ENCODE measurements around the gene MKS1.

DNA sequence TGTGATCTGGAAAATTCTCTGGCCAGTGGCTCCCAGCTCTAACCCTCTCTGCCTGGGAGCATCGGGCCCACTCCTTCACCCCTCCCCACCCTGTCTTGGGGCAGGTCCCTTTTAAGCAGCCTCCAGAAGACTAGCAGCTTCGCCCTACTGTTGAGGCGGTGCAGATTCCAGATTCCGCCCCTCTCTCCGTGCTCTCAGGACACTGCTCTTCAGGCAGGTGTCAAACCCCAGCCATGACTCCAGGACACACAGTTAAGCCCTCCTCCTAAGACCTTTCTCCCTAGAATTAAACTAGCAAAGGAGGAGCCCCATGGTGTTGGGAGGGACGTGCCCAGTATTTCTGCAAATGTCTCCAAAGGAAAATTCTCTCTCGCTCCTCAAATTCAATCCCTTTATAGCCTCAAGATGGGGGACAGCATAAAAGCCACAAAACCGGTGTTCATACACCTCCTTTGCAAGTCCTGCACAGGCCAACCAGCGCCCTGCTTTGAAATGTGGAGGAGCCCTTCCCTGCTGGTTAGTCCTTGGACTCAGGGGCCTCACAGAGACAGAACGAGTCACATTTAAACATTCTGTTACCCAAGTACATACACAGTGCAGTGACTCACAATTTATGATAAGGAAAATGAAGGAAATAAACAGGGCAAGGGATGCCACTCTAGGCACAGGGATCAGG, 26.5 kb upstream of the MKS1 start:
- TF ChIP-seq CTCF (IDR thresholded peaks at IDR 0.05), result no peak
- TF ChIP-seq, protein P1, sequence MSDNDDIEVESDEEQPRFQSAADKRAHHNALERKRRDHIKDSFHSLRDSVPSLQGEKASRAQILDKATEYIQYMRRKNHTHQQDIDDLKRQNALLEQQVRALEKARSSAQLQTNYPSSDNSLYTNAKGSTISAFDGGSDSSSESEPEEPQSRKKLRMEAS (IDR thresholded peaks at IDR 0.05), result no peak
- no peak for TF ChIP-seq POLR2A (IDR thresholded peaks at IDR 0.05; ENCODE audit: low read length)
- TF ChIP-seq SREBF2 (IDR thresholded peaks at IDR 0.05), result no peak
- TF ChIP-seq RCOR1 (IDR thresholded peaks at IDR 0.05; ENCODE audit: low read depth, low read length), result no peak
- TF ChIP-seq, protein P2, sequence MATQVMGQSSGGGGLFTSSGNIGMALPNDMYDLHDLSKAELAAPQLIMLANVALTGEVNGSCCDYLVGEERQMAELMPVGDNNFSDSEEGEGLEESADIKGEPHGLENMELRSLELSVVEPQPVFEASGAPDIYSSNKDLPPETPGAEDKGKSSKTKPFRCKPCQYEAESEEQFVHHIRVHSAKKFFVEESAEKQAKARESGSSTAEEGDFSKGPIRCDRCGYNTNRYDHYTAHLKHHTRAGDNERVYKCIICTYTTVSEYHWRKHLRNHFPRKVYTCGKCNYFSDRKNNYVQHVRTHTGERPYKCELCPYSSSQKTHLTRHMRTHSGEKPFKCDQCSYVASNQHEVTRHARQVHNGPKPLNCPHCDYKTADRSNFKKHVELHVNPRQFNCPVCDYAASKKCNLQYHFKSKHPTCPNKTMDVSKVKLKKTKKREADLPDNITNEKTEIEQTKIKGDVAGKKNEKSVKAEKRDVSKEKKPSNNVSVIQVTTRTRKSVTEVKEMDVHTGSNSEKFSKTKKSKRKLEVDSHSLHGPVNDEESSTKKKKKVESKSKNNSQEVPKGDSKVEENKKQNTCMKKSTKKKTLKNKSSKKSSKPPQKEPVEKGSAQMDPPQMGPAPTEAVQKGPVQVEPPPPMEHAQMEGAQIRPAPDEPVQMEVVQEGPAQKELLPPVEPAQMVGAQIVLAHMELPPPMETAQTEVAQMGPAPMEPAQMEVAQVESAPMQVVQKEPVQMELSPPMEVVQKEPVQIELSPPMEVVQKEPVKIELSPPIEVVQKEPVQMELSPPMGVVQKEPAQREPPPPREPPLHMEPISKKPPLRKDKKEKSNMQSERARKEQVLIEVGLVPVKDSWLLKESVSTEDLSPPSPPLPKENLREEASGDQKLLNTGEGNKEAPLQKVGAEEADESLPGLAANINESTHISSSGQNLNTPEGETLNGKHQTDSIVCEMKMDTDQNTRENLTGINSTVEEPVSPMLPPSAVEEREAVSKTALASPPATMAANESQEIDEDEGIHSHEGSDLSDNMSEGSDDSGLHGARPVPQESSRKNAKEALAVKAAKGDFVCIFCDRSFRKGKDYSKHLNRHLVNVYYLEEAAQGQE (IDR thresholded peaks at IDR 0.05), result no peak
- no peak for TF ChIP-seq FOSL2 (IDR thresholded peaks at IDR 0.05)
- TF ChIP-seq FOSL2 (CRISPR knock-in tag; IDR thresholded peaks at IDR 0.05), result no peak
- TF ChIP-seq POLR2AphosphoS2 (conservative IDR thresholded peaks at IDR 0.05; ENCODE audit: low read length), result no peak
